Epithelial cell of proximal tubule (primary cell): Measurements from ENCODE around the gene ME3. TPM values are rescaled to one million over a fixed set of nuclear protein-coding genes. Genes with fewer than 3 reads are reported as not detected.

Experiments
- DNase-seq: peaks from one replicate; pipeline ENCODE4 v3.0.0-alpha.2; 2011; ENCODE audit warnings: low read depth
- H3K4me3 ChIP-seq: 2 replicates; pipeline ENCODE4 v1.5.1; 2011; ENCODE audit warnings: low read depth, mild to moderate bottlenecking, low read length
- total RNA-seq: library from RNA; depleted of rRNA; stranded (reverse); fragments of >200 nt; gene quantifications from 2 replicates; pipeline ENCODE4 v1.2.3, GENCODE V29; 2015
- TF ChIP-seq, protein P1 (sequence below): conservative IDR thresholded peaks from 2 replicates; pipeline ENCODE4 v1.5.1; 2012; ENCODE audit warnings: low read depth, mild to moderate bottlenecking, low read length

ME3 gene
- total RNA-seq, 1 donor from 2014 or later, result 35.2 TPM

DNA sequence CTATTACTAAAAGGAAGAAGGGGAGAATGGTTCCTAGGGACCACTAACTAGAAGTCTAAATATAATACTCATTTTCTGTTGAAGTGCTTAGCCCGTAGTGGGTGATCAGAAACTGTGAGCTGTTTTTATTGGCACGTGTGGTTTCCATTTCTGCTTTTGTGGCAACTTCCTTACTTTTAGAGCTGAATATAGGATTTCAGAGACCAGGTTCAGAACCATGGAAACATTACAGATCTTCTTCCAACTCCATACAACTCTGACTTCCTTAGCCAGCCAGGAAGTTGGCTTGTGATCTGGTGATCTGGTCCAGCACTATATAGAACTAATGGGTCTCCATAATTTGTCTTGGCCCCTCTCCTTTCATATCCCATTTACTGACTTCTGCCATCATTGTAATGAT, 2.6 kb upstream of the ME3 start:
- TF ChIP-seq, protein P1, sequence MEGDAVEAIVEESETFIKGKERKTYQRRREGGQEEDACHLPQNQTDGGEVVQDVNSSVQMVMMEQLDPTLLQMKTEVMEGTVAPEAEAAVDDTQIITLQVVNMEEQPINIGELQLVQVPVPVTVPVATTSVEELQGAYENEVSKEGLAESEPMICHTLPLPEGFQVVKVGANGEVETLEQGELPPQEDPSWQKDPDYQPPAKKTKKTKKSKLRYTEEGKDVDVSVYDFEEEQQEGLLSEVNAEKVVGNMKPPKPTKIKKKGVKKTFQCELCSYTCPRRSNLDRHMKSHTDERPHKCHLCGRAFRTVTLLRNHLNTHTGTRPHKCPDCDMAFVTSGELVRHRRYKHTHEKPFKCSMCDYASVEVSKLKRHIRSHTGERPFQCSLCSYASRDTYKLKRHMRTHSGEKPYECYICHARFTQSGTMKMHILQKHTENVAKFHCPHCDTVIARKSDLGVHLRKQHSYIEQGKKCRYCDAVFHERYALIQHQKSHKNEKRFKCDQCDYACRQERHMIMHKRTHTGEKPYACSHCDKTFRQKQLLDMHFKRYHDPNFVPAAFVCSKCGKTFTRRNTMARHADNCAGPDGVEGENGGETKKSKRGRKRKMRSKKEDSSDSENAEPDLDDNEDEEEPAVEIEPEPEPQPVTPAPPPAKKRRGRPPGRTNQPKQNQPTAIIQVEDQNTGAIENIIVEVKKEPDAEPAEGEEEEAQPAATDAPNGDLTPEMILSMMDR, result no peak
- no peak for DNase-seq
- H3K4me3 ChIP-seq, result no peak overlapping the region

DNA sequence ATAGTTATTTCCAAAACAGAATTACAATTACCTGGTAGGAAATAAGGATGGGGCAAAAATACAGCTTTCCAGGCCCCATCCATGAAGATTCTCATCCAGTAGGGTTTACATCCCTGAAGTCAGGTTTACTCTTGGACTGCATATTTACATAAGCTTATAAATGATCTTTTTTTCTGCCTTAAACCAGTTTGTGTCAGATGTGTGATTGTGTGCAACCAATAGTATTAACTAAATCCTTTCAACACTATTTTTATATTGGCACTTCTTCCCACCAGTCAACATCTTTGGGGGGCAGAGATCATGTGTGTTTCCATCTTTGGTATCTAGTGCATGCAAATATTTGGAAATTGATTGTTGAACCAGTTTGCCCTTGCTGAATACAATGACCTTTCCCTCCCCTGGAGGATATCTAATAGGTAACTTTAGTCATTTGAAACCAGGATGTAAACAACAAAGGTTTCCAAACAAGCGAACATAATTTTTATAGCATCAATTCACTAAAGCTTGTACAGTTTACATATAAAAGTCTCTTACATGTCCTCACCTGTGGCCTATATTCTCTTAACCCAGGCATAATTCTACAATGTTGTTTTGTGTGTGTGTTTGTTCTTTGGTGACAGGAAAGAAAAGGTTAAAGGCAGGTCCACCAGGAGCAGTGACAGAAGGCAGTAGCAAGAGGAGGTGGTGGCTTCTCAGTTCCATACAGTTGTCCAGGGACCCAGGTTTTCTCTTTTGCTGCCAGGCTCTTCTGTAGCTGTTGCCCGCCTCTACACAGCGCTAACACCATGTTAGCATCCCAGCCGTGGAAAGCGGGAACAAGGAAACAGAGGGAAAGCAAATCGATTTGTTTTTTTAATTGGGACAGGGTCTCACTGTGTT, 1.7 kb upstream of the ME3 start:
- TF ChIP-seq, protein P1, result no peak
- no peak for DNase-seq
- no peak overlapping the region for H3K4me3 ChIP-seq

DNA sequence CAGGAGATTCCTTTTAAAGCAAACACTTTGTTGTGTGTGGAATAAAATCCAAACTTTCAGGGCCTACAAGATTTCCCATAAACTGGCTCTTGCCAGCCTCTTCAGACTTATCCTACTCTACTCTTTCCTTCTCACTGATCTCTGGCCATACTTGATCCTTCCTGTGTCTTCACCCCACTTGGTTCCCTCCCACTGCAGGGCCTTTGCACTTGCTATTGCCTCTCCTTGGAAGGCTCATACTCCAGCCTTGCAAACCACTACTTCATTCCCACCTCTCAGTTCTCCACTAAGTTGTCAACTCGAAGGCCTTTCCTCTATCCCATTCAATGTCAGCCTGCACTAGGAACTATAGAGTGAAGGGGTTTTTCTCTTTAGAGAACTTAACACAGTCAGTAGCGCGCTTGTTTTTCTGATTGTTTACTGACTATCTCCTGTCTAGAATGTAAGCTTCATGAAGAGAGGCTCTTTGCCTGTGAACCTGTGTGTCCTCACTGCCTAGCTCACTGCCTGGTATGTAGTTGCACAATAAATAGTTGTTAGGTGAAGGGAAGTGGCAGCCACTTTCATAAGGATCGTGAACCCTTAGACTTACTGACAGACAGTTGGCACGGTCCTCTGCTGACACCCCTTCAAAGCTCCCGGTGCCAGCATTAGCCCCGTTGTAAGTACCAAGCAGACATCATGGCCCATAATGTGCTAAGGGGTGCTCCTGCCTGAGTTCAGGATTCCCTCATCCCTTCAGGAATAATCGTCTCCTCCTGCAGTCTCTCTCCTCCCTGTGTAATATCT, 833 bp upstream of the ME3 start:
- TF ChIP-seq, protein P1, result no peak
- H3K4me3 ChIP-seq, result no peak overlapping the region
- no peak for DNase-seq

- DNase-seq, result no peak
- TF ChIP-seq, protein P1, result no peak
- peak overlapping the region; percentile 83 for H3K4me3 ChIP-seq
Measured at GRCh38 chr11:86671531-86672006, 847 bp downstream of the ME3 start.

GRCh38 chr11:86670911-86671310, 1.5 kb downstream of the ME3 start:
- H3K4me3 ChIP-seq, result peak overlapping the region; percentile 83
- DNase-seq, result no peak
- TF ChIP-seq, protein P1, result no peak

- DNase-seq, result no peak
- no peak overlapping the region for H3K4me3 ChIP-seq
- TF ChIP-seq, protein P1, result no peak
Measured at GRCh38 chr11:86670181-86670580, 2.2 kb downstream of the ME3 start.
